HG03039 (cell line): ENCODE data around the gene SCN5A.

Source experiments
- ATAC-seq: cut with Tn5 transposase; IDR thresholded peaks from one replicate; pipeline ENCODE4 v1.9.1; 2021; ENCODE audit warnings: mild to moderate bottlenecking, moderate library complexity; ENCODE audit not compliant: unreplicated experiment

Gene SCN5A

DNA sequence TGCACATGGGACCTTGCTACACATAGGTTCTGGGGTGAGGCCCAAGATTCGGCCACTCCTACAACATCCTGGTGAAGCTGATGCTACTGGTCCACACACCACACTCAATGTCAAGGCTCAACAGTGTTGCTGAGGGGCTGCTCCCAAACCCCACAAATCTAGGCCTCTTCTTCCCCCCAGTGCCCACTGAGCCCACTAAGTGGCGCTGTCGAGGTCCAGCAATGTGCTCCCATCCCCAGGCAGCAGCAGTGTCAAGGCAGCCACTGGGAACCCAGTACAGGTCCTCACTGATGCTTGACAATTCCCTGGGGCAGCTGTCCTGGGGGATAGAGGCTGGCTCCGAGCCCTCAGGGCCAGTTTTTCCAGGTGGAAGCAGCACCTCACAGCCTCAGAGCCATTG is 21.5 kb downstream of the SCN5A start:
- no peak for ATAC-seq

DNA sequence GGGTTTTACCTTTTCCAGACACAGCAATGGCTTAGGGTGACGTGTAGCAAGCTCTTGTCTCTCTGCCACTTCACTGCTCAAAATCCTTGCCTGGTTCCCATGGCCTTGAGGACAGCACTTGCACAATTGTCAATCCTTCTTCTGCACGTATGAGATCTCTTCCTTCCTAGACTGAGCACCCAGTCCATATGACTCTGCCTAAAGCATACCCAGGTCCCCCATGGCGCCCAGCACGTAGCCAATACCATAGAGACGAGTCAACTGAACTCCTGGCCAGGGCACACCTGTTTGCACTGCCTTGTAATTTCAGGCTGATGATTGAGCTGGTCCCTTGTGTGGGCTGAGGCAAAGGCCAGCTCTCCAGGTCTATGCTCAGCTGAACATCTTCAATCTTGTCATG is 23.3 kb downstream of the SCN5A start:
- no peak for ATAC-seq

DNA sequence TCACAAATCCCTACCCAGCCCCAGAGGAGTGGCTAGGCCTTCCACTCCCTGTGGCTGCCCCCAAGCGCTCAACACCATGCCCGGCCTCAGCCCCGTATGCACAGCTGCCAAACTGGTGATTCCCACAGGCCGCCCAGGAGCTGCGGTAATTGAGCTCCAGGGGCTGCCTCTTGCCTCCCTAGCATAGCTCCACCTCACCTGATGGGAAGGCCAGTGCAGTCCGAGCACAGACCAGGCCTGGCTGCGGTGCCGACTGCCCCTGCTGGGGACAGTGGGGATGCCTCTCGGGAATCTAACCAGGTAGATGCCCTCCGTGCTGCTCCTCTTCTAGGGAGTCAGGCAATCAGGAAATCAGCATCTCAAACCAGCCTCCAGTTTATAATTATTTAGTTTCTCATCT is 25.9 kb downstream of the SCN5A start:
- no peak for ATAC-seq

DNA sequence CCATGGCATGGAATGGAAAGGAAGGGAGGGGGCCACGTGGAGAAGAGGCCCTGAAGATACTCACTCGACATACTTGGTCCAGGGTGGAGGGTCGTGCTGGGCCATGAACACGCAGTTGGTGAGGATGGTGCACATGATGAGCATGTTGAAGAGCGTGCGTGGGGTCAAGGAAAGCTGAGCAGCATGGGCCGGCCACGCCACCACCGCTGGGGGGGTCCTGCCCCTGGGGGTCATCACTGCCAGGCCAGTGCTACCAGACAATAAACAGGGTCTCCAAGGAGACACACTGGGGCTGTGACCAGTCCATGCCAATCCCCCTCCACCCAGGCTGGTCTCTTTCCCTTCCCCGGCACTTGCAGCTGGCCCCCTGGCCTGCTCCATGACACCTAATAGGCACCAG is 27.2 kb downstream of the SCN5A start:
- ATAC-seq, result no peak

DNA sequence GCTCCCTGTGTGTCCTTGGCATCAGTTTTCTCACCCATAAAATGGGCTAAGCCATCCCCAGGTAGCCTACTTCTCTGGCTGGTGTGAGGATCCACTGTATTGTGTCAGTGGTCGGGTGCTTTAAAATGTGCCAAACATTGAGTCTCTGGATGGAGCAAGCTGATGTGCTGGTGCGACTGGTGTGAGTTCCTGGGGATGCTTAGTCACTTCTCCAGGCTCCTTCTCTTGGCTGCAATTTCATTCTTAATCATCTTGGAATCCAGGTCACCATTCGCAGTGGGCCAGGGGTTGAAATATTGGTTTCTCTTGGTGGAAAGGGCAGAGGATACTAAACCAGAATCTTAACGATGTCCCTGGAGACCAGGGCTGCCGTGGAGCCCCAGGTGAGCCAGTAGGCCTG is 29.3 kb downstream of the SCN5A start:
- ATAC-seq, result no peak

DNA sequence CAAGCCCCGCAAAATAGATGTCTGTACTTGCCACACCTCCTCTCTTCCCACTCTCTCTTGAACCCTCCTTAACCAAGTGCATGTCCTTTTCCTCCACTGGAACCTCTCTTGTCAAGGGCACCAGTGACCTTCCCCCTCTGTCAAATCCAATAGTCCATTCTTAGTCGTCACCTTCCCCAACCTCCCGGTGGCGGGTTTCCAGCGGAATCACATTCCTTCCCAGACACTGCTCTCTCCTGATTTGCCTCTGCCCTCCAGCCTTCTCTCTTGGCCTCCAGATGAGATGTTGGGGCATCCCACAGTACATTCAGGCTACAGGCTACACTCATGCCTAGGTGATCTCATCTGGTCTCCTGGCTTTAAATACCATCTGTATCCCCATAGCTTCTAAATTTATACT is 31.1 kb downstream of the SCN5A start:
- no peak for ATAC-seq

DNA sequence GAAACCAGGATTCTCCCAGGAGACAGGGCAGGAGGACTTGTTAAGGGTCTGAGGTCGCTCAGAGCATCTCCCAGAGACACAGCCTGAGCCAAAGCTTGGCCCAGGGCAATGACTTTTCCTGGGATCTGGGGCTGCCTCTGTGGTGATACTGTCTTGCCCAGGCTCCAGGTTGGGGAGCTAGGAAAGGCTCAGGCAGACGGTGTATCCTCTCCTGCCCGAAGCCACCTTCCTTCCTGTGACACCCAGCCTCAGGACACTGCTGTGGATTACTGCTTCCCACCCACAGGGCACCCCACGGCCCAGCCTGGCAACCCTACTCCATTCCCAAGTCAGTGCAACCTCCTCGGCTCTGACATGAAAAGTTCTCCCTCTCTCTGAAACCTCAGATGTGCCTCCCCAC is 31.9 kb downstream of the SCN5A start:
- no peak for ATAC-seq

DNA sequence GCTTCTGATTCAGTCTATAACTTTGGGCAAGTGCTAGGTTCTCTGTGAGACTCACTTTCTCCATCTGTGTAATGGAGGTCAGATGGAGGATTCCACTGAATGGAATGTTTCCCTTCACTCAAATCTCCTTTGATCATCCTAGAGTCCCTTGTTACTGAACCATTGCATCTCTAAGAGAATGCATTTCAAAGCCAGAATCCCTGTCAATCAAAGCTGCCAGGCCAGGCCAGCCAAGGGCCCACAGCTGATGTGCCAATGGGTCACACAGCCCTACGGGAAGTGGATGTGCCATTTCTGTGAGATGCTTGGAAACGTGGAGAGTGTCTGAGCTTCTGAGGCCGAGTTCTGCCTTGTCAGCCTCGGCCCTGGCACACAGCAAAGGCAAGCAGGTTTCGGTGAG is 32.4 kb downstream of the SCN5A start:
- no peak for ATAC-seq

DNA sequence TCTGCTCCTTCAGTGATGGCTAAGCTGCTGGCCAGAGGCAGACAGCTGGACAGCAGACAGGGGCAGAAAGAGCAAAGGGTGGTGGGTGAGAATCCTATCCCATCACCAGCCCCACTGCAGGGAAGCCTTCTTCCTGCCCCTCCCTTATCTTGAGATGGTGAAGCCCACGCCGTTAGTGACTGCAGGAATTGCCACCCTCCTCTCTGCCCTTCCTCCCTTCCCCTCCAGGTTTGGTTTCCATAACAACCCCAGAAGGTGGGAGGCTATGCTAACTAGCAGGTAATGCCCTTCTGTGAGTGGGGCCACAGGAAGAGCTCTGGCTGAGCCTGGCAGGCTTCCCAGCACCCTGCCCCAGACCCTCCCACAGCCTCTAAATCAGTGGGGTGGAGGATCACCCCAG is 32.8 kb downstream of the SCN5A start:
- no peak for ATAC-seq

DNA sequence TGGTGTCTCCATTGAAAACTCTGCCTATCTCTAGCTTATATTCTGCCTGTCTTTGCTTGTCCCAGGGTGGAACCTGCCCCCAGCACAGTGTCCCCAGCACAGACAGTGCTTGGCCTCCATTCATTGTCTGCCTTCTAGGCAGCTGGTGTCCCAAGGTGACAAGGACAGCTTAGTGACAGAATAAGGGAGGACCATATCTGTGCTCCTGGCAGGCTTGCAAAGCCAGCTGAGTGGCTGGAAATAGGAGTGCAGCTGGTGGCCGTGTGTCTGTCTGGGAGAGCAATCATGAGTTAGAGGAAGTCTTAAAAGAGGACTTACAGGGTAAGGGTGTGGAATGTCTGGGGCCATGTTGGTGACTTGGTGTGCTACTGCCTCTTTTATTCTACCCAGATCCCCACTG is 33.4 kb downstream of the SCN5A start:
- no peak for ATAC-seq

DNA sequence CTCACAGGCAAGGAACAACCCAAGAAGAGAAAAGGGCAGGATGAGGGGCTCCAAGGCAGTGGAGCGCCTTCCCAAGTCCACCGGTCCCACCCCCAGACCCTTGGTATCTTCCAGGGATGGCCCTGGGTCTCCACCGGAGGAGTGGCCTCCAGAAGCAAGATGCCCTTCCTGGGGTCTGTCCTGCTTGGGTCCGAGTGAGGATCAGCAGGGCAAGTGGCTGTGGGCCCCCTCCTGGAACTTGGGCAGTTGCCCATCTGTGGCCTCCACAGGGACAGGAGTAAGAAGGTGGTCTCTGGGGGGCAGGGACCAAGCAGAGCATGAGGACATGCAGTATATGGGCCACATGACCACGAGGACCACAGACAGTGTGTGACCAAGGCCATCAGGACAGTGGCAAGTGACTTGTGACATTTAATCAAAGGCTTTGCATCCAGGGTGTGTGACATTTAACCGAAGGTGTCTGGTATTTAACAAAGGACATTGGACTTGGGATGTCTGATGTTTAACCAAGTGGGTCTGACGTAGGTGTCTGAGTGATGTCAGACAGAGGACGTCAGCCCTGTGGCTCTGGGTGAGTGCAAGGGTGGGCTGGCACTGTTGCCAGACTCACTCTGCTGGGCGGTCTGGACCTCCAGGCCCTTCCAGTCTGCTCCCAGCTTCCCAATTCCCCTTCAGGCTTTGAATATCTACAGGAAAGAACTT is 34.7 kb downstream of the SCN5A start:
- no peak for ATAC-seq

DNA sequence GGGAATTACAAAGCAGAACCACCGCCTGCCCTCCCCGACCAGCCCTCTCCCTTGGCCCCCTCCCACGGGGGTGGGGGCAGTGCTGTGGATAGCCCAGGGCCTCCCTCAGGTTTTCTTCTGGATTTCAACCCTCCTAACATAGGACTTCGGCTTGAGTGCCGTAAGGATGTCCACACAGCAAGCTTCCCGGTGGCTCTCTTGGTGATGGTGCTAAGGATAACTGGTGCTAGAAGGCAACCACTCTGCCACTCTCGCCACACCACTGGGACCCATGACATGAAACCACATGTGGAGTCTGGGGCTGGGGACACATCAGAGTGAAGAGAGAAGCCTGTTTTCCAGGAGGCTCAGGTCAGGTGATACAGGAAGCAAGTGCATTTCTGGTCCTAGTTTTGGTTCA is 35.4 kb downstream of the SCN5A start:
- ATAC-seq, result no peak

DNA sequence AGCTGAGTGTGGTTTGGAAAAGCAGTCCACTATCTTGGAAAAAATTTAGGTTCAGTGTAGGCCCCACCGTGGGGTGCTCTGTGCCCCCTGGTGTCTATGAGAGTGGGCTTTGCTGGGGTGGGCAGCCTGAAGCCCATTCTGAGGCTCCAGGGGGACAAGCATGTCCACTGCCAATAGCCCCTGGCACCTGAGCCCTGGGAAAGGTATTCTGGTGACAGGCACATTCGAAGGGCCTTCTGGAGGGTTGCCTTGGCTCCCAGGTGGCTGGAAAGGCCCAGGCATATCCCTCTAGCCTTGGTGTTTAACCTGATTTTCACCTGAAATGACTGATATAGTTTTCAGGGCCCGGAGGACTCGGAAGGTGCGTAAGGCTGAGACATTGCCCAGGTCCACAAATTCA is 36.1 kb downstream of the SCN5A start:
- no peak for ATAC-seq

DNA sequence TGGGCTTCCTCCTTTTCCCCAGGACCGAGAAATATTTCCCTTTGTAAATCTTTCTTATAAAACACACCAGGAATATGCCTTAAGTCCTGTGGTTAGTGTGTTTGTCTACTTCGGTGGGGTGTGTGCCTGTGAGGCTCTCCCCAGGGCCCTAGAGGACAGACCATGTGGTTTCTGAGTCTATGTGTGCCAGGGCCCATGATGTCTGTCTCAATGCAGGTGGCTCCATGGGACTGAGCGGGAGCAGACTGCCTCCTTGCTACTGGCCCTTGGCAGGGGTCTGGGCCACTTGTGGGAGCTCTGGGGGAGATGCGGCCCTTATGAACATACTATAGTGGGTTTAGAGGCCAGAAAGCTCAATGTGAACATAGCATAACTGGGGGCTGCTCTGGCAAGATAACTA is 37.6 kb downstream of the SCN5A start:
- no peak for ATAC-seq

DNA sequence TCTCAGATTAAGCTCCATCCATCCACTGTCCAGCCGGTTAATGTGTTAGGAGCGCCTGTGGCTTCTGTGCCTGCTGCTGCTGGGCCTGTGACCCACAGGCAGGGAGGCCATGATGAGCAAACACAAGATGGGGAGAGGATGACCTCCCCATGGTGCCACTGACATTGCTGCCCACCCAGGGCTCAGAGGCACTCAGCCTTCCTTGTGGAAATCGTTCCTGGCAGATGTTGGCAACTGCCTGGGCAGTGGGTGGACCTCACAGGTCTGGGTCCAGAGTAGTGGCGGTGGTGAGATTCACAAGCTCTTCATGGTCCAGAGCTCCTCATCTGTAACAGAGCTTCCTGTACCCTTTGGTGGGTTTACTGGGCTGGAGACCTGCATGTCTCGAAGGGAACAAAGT is 38.6 kb downstream of the SCN5A start:
- no peak for ATAC-seq

DNA sequence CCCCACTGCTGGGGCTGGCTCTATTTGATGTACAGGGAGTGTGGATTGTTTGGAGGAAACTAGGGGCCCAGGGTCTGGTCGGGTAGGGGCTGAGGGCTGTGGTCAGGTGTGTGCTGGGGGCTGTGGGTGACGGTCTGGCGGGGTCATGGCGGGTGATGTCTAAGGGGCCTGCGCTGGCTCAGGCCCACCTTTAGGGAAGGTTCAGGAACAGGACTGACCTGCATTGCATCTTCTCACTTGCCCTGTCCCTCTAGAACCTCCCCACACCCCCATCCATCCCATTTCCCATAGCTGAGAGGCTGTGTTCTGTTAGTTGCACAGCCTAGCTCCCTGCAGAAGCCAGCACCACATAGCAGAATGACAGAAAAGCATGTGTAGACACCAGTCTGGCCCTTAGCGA is 39.1 kb downstream of the SCN5A start:
- ATAC-seq, result no peak

DNA sequence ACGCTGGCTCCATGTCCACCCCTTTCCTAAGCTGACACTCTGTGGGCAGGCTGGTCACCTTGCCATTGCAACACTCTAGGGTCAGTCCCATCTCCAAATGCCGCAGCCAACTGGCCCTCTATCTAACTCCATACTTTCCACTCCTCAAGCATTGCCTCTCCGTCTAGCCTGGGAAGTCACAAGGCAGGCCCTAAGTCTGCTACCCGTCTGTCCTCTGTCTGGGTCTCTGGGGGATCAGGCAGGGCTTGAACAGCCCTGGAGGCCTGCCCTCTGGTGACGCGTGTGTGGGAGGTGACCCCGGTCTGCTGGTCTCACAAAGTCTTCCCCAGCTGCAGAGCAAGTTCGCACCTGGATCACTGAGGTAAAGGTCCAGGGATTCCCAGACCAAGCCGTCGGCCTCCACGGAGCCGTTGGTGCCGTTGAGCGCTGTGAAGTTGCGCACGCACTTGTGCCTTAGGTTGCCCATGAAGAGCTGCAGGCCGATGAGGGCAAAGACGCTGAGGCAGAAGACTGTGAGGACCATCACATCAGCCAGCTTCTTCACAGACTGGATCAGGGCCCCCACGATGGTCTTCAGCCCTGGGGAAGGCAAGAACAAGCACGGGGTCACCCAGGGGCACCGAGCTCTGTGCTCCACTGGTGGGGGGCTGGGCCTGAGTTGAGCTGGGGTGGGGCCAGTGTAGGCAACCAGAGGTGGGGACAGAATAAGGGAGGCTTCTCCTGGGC is 39.9 kb downstream of the SCN5A start:
- ATAC-seq, result no peak

DNA sequence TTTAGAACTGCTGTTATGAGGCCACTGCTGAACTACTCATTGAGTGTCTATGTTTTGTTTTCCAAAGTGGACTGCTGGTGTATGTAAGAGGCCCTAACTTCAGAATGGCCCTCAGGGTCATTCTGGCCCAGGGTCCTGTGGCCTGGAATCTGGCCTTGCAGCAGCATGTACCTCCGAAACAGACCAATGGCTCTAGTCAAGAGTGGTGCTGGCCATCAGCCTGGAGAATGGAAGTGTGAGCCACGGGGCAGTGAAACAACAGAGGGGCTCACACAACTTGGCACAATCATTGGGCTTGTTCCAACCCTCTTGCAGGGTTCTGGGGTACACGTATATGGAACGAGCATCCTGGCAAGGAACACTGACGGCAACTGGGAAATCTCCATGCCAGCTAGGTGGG is 40.5 kb downstream of the SCN5A start:
- no peak for ATAC-seq

DNA sequence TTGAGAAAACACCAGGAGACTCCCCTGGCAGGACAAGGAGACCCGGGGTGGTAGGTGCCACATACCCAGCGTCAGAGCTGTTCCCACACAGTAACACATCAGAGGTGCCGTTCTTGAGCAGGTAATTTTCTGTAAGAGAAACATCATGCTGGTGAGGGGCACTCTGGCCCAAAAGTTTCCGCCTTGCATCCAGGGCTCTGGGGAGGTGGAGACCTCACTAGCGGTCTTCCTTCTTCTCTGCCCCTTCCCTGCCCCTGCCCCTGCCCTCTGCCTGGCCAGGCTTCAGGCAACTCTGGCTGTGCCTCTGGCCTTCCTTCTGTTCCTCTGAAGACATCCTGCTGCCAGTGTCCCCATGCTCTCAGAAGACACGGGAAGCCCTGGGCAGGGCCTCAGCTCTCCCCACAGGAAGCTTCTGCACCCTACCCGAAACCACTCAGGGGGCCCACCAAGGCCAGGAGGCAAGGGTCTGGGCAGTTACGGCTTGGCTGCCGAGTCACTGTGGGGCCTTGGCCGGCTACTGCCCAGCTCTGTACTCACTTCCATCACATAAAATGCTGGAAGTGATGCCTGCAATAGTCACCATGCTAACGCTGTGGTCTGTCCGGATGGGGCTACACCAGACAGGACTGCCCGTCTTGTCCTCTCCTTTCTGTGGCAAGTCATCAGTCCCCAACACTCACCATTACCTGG is 41.3 kb downstream of the SCN5A start:
- no peak for ATAC-seq

DNA sequence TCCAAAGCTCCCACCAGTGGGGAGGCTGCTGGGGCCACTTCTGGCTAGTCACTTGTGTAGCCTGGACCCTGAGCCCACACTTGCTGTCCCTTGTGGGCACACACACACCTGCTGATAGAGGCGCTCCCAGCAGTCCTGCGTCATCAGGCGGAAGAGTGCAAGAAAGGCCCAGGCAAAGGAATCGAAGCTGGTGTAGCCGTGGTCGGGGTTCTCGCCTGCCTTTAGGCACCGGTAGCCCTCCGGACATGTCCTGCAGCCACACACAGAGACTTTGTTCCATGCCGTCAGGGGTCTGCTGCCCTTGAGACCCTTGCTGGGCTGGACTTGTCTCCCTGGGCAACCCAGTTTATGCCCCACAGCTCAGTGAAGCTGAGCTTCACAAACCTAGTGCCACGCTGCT is 42.9 kb downstream of the SCN5A start:
- no peak for ATAC-seq

DNA sequence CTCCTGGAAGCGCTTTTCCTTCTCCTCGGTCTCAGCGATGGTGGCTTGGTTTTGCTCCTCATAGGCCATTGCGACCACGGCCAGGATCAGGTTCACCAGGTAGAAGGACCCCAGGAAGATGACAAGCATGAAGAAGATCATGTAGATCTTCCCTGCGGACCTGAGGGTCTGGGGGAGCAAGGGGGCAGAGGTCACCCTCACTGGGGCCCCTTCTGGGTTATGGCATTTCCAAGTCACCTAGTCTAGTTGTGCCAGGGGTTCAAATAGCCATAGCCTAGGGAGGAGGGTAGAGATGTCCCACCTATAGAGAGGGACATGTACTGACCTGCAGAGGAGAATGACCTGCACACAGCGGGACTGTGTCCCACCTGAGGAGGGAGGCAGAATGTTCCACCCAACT is 43.5 kb downstream of the SCN5A start:
- ATAC-seq, result no peak

DNA sequence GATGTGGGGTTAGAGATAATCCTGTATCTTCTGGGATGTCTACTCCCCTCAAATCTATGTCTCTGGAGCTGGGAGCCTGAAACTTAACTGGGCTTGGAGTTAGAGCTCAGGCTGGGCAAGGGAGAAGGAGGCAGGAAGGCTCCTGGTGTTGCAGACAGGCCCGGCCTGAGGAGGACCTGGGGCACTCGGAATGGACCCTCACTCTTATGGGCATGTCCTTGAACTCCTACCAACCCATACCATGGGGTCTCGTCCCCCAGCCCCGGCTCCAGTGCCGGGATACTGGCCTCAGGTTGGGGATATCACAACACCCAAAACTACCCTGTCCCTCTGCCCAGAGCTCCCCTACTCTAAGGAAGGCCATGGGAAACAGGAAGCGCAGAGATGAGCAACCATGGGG is 45.2 kb downstream of the SCN5A start:
- no peak for ATAC-seq
